ENCODE measurements around the gene ZNF407. TPM values are rescaled to one million over a fixed set of nuclear protein-coding genes. Genes with fewer than 3 reads are reported as not detected.

ZNF407 gene
- total and polyA plus RNA-seq, 4 donors: 1.9 to 16.5 (median 6.6) TPM

DNA sequence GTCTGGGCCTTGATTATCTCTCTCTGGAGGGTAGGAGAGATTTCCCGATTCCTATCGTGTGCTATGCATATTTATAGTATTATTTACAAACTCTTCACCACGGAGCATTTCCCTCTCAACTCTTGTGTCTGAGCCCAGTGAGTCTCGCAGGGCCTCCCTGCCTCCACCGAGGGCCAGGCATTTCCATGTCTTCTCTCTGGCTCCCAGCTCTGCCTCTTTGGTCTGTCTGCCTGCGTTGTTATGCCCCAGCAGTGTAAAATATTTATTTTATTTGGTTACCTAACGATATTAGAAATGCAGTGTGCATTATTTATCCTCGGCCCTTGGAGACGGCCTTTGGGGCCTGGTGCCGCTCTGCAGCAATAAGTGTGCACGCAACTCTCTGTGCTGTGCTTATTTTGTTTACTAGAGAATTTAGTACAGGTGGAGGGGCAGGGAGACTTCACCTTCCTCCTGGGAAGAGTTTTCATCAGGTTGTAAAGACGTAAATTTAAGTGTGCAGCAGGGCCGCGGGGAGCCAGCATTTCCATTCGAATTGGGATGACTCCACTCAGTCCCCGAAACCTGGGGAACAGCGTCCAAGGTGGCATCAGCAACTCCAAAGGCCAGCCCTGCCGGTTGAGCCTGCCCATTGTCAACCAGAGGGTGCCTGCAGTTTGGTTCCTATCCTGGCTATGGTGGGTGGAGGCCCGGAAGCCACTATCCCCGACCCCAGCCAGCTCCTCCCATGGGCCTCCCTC lies 511.1 kb downstream of the ZNF407 start:
- Histone ChIP-seq H3K27me3 (ENCODE audit: control insufficient read depth in 4 of 4, insufficient read depth in 4 of 4, low read length in 3 of 4) (no peaks in the 10 kb centered on the region), H3K4me3 (ENCODE audit: low read depth in 1 of 3, low read length in 3 of 3) (no peak overlapping the region), H3K9me3 (ENCODE audit: control insufficient read depth in 4 of 4, low read length in 3 of 4) (no peaks in the 10 kb centered on the region), H3K9ac (ENCODE audit: low read depth in 1 of 2, low read length in 2 of 2) (no peak overlapping the region), H3K27ac (ENCODE audit: low read depth in 1 of 2, low read length in 2 of 2) (no peak overlapping the region), H3K36me3 (ENCODE audit: control insufficient read depth in 4 of 4, insufficient read depth in 3 of 4, low read depth in 1 of 4, low read length in 3 of 4) (no peaks in the 10 kb centered on the region), H3K4me1 (ENCODE audit: control insufficient read depth in 4 of 4, insufficient read depth in 4 of 4, low read length in 3 of 4) (no peaks in the 10 kb centered on the region)
- WGBS: 82% methylated on average over 20 of the region's 20 CpGs
- DNase-seq (ENCODE audit: low spot score): peak; percentile 8
- no peak for TF ChIP-seq REST (IDR thresholded peaks at IDR 0.05)
- TF ChIP-seq RXRA (IDR thresholded peaks at IDR 0.05): no peak
- no peak for TF ChIP-seq FOXA2 (IDR thresholded peaks at IDR 0.05)
- no peak for TF ChIP-seq EGR1 (IDR thresholded peaks at IDR 0.05; ENCODE audit: low read depth in 2 of 2)
- no peak for TF ChIP-seq CTCF (IDR thresholded peaks at IDR 0.05; ENCODE audit: low read depth, low read length, missing input control)
- TF ChIP-seq YY1 (IDR thresholded peaks at IDR 0.05): no peak
- TF ChIP-seq RAD21 (IDR thresholded peaks at IDR 0.05): no peak
- TF ChIP-seq HNF4A (conservative IDR thresholded peaks at IDR 0.05): no peak
- TF ChIP-seq, protein P1, sequence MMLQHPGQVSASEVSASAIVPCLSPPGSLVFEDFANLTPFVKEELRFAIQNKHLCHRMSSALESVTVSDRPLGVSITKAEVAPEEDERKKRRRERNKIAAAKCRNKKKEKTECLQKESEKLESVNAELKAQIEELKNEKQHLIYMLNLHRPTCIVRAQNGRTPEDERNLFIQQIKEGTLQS (IDR thresholded peaks at IDR 0.05): no peak
- TF ChIP-seq HNF4G (IDR thresholded peaks at IDR 0.05): no peak
- TF ChIP-seq NR2F2 (IDR thresholded peaks at IDR 0.05): no peak
- no peak for TF ChIP-seq MAX (IDR thresholded peaks at IDR 0.05)
- TF ChIP-seq TAF1 (conservative IDR thresholded peaks at IDR 0.05): no peak
- TF ChIP-seq SP1 (IDR thresholded peaks at IDR 0.05): no peak
- no peak for TF ChIP-seq JUND (IDR thresholded peaks at IDR 0.05)
- TF ChIP-seq GABPA (IDR thresholded peaks at IDR 0.05 in 1 of 2, conservative IDR thresholded peaks at IDR 0.05 in 1 of 2): no peak
- TF ChIP-seq, protein P2, sequence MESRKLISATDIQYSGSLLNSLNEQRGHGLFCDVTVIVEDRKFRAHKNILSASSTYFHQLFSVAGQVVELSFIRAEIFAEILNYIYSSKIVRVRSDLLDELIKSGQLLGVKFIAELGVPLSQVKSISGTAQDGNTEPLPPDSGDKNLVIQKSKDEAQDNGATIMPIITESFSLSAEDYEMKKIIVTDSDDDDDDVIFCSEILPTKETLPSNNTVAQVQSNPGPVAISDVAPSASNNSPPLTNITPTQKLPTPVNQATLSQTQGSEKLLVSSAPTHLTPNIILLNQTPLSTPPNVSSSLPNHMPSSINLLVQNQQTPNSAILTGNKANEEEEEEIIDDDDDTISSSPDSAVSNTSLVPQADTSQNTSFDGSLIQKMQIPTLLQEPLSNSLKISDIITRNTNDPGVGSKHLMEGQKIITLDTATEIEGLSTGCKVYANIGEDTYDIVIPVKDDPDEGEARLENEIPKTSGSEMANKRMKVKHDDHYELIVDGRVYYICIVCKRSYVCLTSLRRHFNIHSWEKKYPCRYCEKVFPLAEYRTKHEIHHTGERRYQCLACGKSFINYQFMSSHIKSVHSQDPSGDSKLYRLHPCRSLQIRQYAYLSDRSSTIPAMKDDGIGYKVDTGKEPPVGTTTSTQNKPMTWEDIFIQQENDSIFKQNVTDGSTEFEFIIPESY (IDR thresholded peaks at IDR 0.05): no peak
- no peak for TF ChIP-seq FOXA1 (IDR thresholded peaks at IDR 0.05)
